Keratinocyte (primary cell): ENCODE data around the gene ARHGAP8. TPM values are rescaled to one million over a fixed set of nuclear protein-coding genes. Genes with fewer than 3 reads are reported as not detected.

Source experiments
- DNase-seq: peaks from one replicate; pipeline ENCODE4 v3.0.0-alpha.2; 2011; ENCODE audit warnings: low read depth, missing footprints, low spot score
- FAIRE-seq: peaks from 2 replicates; lab custom pipeline; 2011; peaks lifted over from hg19 to GRCh38; lab: Jason Lieb, UNC
- H2AFZ ChIP-seq: 2 replicates; pipeline ENCODE4 v1.6.0; 2012; ENCODE audit warnings: low read length, control low read depth, inconsistent platforms; ENCODE audit not compliant: control insufficient read depth
- H3K27ac ChIP-seq: 2 replicates; pipeline ENCODE4 v1.5.1; 2011; ENCODE audit warnings: low read length; ENCODE audit not compliant: control insufficient read depth, insufficient read depth
- H3K27me3 ChIP-seq: 3 replicates; pipeline ENCODE4 v1.6.0; 2011; ENCODE audit warnings: low read length; ENCODE audit not compliant: control insufficient read depth, insufficient read depth; ENCODE audit errors: extremely low read depth
- H3K36me3 ChIP-seq, 2 experiments: 2 replicates in 1 of 2; 3 replicates in 1 of 2; pipeline ENCODE4 v1.5.1; 2011; ENCODE audit warnings: low read length in 2 of 2, mild to moderate bottlenecking in 1 of 2; ENCODE audit not compliant: control insufficient read depth in 2 of 2, insufficient read depth in 2 of 2; ENCODE audit errors: extremely low read depth in 1 of 2
- H3K4me1 ChIP-seq: 3 replicates; pipeline ENCODE4 v1.5.1; 2011; ENCODE audit warnings: low read length; ENCODE audit not compliant: control insufficient read depth, insufficient read depth; ENCODE audit errors: extremely low read depth
- H3K4me2 ChIP-seq: 3 replicates; pipeline ENCODE4 v1.6.0; 2011; ENCODE audit warnings: low read depth, low read length; ENCODE audit not compliant: control insufficient read depth, insufficient read depth; ENCODE audit errors: extremely low read depth
- H3K4me3 ChIP-seq, 3 experiments: fragments of 200-600 bp in 1 of 3; sonication (generic) in 1 of 3; 2 replicates in 2 of 3; 3 replicates in 1 of 3; pipeline ENCODE4 v1.5.1; 2011 to 2016; ENCODE audit warnings: low read length in 3 of 3, mild to moderate bottlenecking in 3 of 3, control low read depth in 2 of 3, inconsistent platforms in 1 of 3, low read depth in 1 of 3, mixed read lengths in 1 of 3, mixed run types in 1 of 3, moderate library complexity in 1 of 3; ENCODE audit not compliant: control insufficient read depth in 2 of 3, insufficient read depth in 2 of 3; ENCODE audit errors: extremely low read depth in 1 of 3
- H3K79me2 ChIP-seq: 2 replicates; pipeline ENCODE4 v1.6.0; 2012; ENCODE audit warnings: low read length; ENCODE audit not compliant: control insufficient read depth, insufficient read depth
- H3K9ac ChIP-seq: 3 replicates; pipeline ENCODE4 v1.6.0; 2011; ENCODE audit warnings: low read length; ENCODE audit not compliant: control insufficient read depth, insufficient read depth; ENCODE audit errors: extremely low read depth
- H3K9me1 ChIP-seq: 3 replicates; pipeline ENCODE4 v1.6.0; 2011; ENCODE audit warnings: low read length; ENCODE audit not compliant: control insufficient read depth, insufficient read depth; ENCODE audit errors: extremely low read depth
- H3K9me3 ChIP-seq: 2 replicates; pipeline ENCODE4 v1.5.1; 2012; ENCODE audit warnings: low read depth, low read length; ENCODE audit not compliant: control insufficient read depth
- H4K20me1 ChIP-seq: 3 replicates; pipeline ENCODE4 v1.6.0; 2011; ENCODE audit warnings: low read length; ENCODE audit not compliant: control insufficient read depth, insufficient read depth; ENCODE audit errors: extremely low read depth
- EZH2 ChIP-seq: IDR thresholded peaks from one replicate; pipeline ENCODE4 v1.6.1; 2012; ENCODE audit warnings: inconsistent platforms, mild to moderate bottlenecking, low read length, moderate library complexity
- dilution Hi-C: fragments of 300-500 bp; cut with MboI; formaldehyde crosslinking; loops from one replicate; pipeline ENCODE4 v1.7.0; 2020; ENCODE audit warnings: low sequenced_read_pairs; ENCODE audit not compliant: extremely low pct_ligation_motif_present
- polyA plus RNA-seq, 5 experiments: library from polyadenylated mRNA; depleted of rRNA in 3 of 5; stranded (reverse) in 3 of 5; stranded (forward) in 1 of 5; unstranded in 1 of 5; fragments of >200 nt; gene quantifications; 1 replicate in 1 of 5; 2 replicates in 3 of 5; 3 replicates in 1 of 5; pipeline versions ENCODE4 v1.2.1 to v1.2.3, GENCODE V29; 2011 to 2012; ENCODE audit warnings: missing spikeins in 2 of 5, low read depth in 1 of 5, low replicate concordance in 1 of 5
- TF ChIP-seq, protein P1 (sequence below), 3 experiments: IDR thresholded peaks in 1 of 3; conservative IDR thresholded peaks in 1 of 3; optimal IDR thresholded peaks in 1 of 3; 2 replicates in 2 of 3; 3 replicates in 1 of 3; pipeline versions ENCODE3 to v1.5.1; 2011; ENCODE audit warnings: low read length in 3 of 3, mild to moderate bottlenecking in 3 of 3, moderate library complexity in 2 of 3, control low read depth in 1 of 3, inconsistent platforms in 1 of 3; ENCODE audit not compliant: insufficient read depth in 2 of 3; ENCODE audit errors: extremely low read depth in 1 of 3

Gene ARHGAP8
- polyA plus RNA-seq, 1 donor (not counting 4 experiments of a cell fraction or from before 2014, with no cell fraction given) = 21.3 TPM

DNA sequence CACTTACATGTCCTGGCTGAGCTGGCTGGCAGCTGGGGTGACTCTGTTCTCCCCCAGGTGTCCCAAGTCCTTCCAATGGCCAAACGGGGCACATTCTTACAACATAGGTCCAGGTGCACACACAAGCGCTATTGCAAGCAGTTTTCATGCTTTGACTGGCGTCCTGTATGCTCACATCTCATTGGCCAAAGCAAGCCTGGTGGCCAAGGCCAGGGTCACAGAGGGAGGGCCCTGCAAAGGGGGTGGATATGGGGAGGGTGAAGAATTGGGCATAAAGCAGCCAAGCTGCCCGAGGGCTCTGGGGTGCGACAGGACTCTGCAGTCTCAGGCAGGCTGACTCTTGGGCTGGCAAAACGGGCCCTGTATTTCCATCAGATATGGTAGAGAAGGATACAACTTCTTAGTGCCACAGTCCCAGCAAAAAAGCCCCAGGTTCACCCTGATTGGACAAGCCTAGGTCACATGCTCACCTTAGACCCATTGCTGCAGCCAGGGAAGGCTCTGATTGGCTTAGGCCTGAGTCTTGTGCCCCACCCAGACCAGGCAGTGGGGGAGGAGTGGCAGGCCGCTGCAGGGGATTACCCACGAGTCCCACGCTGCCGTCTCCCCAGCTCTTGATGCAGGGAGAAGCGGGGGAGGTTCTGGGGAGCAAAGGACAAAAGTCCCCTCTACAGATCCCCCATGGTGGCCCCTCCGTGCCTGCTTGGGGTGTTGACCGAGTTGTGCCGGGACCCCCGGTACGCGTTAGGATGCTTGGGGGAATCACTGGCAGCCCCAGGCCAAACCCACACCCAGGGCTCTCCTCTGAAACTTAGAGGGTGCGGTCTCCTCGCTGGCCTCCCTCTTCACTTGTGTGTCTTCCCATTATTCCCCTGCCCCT lies 110.8 kb downstream of the ARHGAP8 start:
- no peak overlapping the region for H3K9ac ChIP-seq
- no peak overlapping the region for H2AFZ ChIP-seq
- H3K4me1 ChIP-seq = peaks cover 7% of the 10 kb centered on the region
- TF ChIP-seq EZH2 = no peak
- TF ChIP-seq, protein P1, sequence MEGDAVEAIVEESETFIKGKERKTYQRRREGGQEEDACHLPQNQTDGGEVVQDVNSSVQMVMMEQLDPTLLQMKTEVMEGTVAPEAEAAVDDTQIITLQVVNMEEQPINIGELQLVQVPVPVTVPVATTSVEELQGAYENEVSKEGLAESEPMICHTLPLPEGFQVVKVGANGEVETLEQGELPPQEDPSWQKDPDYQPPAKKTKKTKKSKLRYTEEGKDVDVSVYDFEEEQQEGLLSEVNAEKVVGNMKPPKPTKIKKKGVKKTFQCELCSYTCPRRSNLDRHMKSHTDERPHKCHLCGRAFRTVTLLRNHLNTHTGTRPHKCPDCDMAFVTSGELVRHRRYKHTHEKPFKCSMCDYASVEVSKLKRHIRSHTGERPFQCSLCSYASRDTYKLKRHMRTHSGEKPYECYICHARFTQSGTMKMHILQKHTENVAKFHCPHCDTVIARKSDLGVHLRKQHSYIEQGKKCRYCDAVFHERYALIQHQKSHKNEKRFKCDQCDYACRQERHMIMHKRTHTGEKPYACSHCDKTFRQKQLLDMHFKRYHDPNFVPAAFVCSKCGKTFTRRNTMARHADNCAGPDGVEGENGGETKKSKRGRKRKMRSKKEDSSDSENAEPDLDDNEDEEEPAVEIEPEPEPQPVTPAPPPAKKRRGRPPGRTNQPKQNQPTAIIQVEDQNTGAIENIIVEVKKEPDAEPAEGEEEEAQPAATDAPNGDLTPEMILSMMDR (optimal IDR thresholded peaks at IDR 0.05 in 1 of 3, IDR thresholded peaks at IDR 0.05 in 1 of 3, conservative IDR thresholded peaks at IDR 0.05 in 1 of 3; ENCODE audit: extremely low read depth in 1 of 3, insufficient read depth in 2 of 3, low read length in 3 of 3) = no peak
- H3K36me3 ChIP-seq = peaks cover 0 to 11% of the 10 kb centered on the region in 2 experiments
- no peak overlapping the region for H3K27ac ChIP-seq
- no peaks in the 10 kb centered on the region for H3K79me2 ChIP-seq
- H4K20me1 ChIP-seq = no peaks in the 10 kb centered on the region
- no peaks in the 10 kb centered on the region for H3K27me3 ChIP-seq
- dilution Hi-C loops = no loop called here
- no peaks in the 10 kb centered on the region for H3K9me1 ChIP-seq
- no peak overlapping the region for H3K4me3 ChIP-seq
- no peaks in the 10 kb centered on the region for H3K9me3 ChIP-seq
- H3K4me2 ChIP-seq = no peak overlapping the region
- FAIRE-seq (no peak), DNase-seq (no peak)

DNA sequence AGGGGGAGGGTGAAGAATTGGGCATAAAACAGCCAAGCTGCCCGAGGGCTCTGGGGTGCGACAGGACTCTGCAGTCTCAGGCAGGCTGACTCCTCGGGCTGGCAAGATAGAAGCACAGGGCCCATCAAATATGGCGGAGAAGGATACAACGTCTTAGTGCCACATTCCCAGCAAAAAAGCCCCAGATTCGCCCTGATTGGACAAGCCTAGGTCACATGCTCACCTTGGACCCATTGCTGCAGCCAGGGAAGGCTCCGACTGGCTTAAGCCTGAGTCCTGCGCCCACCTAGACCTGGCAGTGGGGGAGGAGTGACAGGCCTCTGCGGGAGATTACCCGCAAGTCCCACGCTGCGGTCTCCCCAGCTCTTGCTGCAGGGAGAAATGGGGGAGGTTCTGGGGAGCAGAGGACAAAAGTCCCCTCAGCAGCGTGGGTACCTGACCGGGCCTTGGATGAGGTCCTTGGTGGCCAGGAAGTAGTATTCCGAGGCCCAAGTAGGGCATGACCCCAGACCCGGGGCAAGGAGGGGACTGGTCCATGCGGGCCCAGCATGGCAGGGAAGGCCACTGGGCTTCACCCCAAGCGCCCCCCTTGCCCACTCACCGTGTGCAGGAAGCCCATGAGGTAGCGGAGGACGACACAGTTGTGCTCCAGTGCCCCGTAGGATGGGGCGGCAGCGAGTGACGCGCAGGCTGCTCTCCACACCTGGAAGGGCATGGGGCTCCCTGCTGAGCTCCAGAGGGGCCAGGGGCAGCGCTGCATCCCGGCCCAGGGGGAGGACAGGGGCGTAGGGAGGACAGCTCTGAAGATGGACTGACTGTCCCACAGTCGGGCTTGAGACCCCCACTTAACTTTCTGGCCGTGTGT lies 113.0 kb downstream of the ARHGAP8 start:
- dilution Hi-C loops = no loop called here
- no peak for FAIRE-seq

More for the DNA sequence above, 113.0 kb downstream of the ARHGAP8 start:
- no peaks in the 10 kb centered on the region for H3K9me3 ChIP-seq
- no peaks in the 10 kb centered on the region for H4K20me1 ChIP-seq
- DNase-seq = no peak
- H3K4me2 ChIP-seq = no peak overlapping the region
- TF ChIP-seq, protein P1 (optimal IDR thresholded peaks at IDR 0.05 in 1 of 3, IDR thresholded peaks at IDR 0.05 in 1 of 3, conservative IDR thresholded peaks at IDR 0.05 in 1 of 3; ENCODE audit: extremely low read depth in 1 of 3, insufficient read depth in 2 of 3, low read length in 3 of 3) = no peak
- no peak for TF ChIP-seq EZH2
- H3K4me1 ChIP-seq = peaks cover 10% of the 10 kb centered on the region
- H3K9ac ChIP-seq = no peak overlapping the region
- no peak overlapping the region for H3K27ac ChIP-seq
- no peak overlapping the region for H2AFZ ChIP-seq
- no peak overlapping the region for H3K4me3 ChIP-seq
- H3K36me3 ChIP-seq = peaks cover 0 to 9% of the 10 kb centered on the region in 2 experiments
- no peaks in the 10 kb centered on the region for H3K79me2 ChIP-seq
- H3K27me3 ChIP-seq = no peaks in the 10 kb centered on the region
- no peaks in the 10 kb centered on the region for H3K9me1 ChIP-seq
